ENCODE measurements around the gene BCL2A1. TPM values are rescaled to one million over a fixed set of nuclear protein-coding genes. Genes with fewer than 3 reads are reported as not detected.

The BCL2A1 gene
- total and polyA plus RNA-seq, 10 of the 15 experiments (the other 5 are each of a cell fraction or from before 2014, with no cell fraction given) = 181 to 570 (median 321) TPM

GRCh38 chr15:79923515-79924169, 47.4 kb downstream of the BCL2A1 start:
- Histone ChIP-seq H3K4me1 (ENCODE audit: control insufficient read depth, insufficient read depth, low read length) (no peaks in the 10 kb centered on the region), H3K9me3 (replicated peaks; ENCODE audit: control insufficient read depth, insufficient read depth, low read length) (peaks cover 22% of the 10 kb centered on the region), H3K79me2 (ENCODE audit: control insufficient read depth, insufficient read depth, low read length) (peaks cover 31% of the 10 kb centered on the region), H2AFZ (ENCODE audit: control insufficient read depth, low read depth, low read length) (peak overlapping the region; percentile 77), H3K36me3 (ENCODE audit: control insufficient read depth in 2 of 2, insufficient read depth in 2 of 2, low read length in 1 of 2) (peaks cover 0 to 4% of the 10 kb centered on the region in 2 experiments; a peak in 2 of 4 replicates), H4K20me1 (ENCODE audit: control insufficient read depth, insufficient read depth) (no peaks in the 10 kb centered on the region), H3K27ac (ENCODE audit: control insufficient read depth, insufficient read depth) (peak overlapping the region; percentile 92), H3K4me2 (ENCODE audit: control insufficient read depth, insufficient read depth) (peak overlapping the region; percentile 77), H3K4me3 (peak overlapping the region; percentile 80), H3K9ac (ENCODE audit: control insufficient read depth, insufficient read depth, low read length) (peak overlapping the region; percentile 86), H3K27me3 (replicated peaks in 1 of 2; ENCODE audit: control insufficient read depth in 2 of 2, insufficient read depth in 2 of 2, low read length in 1 of 2) (no peaks in the 10 kb centered on the region)
- ATAC-seq (peak; percentile 97), FAIRE-seq (peak; percentile 98), DNase-seq (ENCODE audit: low read depth, low spot score) (peak; percentile 94)
- POLR2A ChIA-PET = interaction anchor here (0.6 to 3.9 kb wide), 21 partner anchors 8 to 148 kb away, joined by 3 to 49 read pairs (median 5); partner anchors contain the start of gene BCL2A1
- SMC1A ChIA-PET (ENCODE audit: uncharacterized antibody, unreplicated experiment) = interaction anchor here (0.8 to 4.5 kb wide), 17 partner anchors 9 to 142 kb away, joined by 3 to 54 read pairs (median 7); partner anchors contain the start of genes BCL2A1 and MTHFS
- no TSS peak for BruUV-seq (replicated peaks)
- 1% methylated on average over 62 of the region's 68 CpGs for WGBS (ENCODE audit: insufficient coverage, insufficient replicate concordance, low lambda C conversion rate, missing lambda C conversion rate)
- CTCF ChIA-PET = interaction anchor here (1.0 to 2.7 kb wide), 4 partner anchors 10 to 69 kb away, joined by 3 to 12 read pairs (median 10); no protein-coding TSS in a partner anchor
- in situ Hi-C loops (cut with MboI) (no loop called here), intact Hi-C loops (cut with micrococcal nuclease; ENCODE audit: unreplicated experiment) (loop anchor here (2.0 to 5.0 kb wide), 3 partner anchors 27 to 139 kb away; partner anchors contain the start of genes BCL2A1 and MTHFS)
- RAD21 ChIA-PET (ENCODE audit: unreplicated experiment) = interaction anchor here (0.7 to 3.3 kb wide), 20 partner anchors 11 to 136 kb away, joined by 3 to 52 read pairs (median 4); partner anchors contain the start of gene BCL2A1
- TF ChIP-seq RFX5 (IDR thresholded peaks at IDR 0.05; ENCODE audit: low read depth, low read length) = no peak
- no peak for TF ChIP-seq CEBPZ (IDR thresholded peaks at IDR 0.05; ENCODE audit: low read depth, low read length)
- TF ChIP-seq KLF5 (IDR thresholded peaks at IDR 0.05; ENCODE audit: partially characterized antibody) = no peak
- no peak for TF ChIP-seq SUZ12 (IDR thresholded peaks at IDR 0.05; ENCODE audit: unreplicated experiment)
- TF ChIP-seq RB1 (IDR thresholded peaks at IDR 0.05; ENCODE audit: borderline replicate concordance) = 0 out of 2 replicates have a peak, but pooled peaks have one; percentile 39
- peak; percentile 47 for TF ChIP-seq SP1 (IDR thresholded peaks at IDR 0.05; ENCODE audit: low read depth, low read length)
- no peak for TF ChIP-seq JUNB (IDR thresholded peaks at IDR 0.05)
- TF ChIP-seq LARP7 (IDR thresholded peaks at IDR 0.05) = peak; percentile 5; the same call in 1 of the 2 replicates
- peak; percentile 64 for TF ChIP-seq NBN (IDR thresholded peaks at IDR 0.05)
- TF ChIP-seq SIN3A (IDR thresholded peaks at IDR 0.05; ENCODE audit: low read depth, low read length) = no peak
- TF ChIP-seq ZNF217 (IDR thresholded peaks at IDR 0.05) = no peak
- TF ChIP-seq HDGF (IDR thresholded peaks at IDR 0.05) = peak; percentile 99
- peak; percentile 3; the same call in 1 of the 2 replicates for TF ChIP-seq TCF12 (IDR thresholded peaks at IDR 0.05; ENCODE audit: low read depth, low read length)
- TF ChIP-seq POLR2AphosphoS5 (IDR thresholded peaks at IDR 0.05; ENCODE audit: low read length) = peak; percentile 97
- peak; percentile 30; the same call in 1 of the 2 replicates for TF ChIP-seq HCFC1 (IDR thresholded peaks at IDR 0.05; ENCODE audit: low read length)
- TF ChIP-seq EP300 (IDR thresholded peaks at IDR 0.05; ENCODE audit: borderline replicate concordance in 1 of 2, control insufficient read depth in 1 of 2, low read depth in 2 of 2, low read length in 2 of 2) = no peak
- peak; percentile 3 to 19; a peak in 2 of 4 replicates for TF ChIP-seq IKZF2 (IDR thresholded peaks at IDR 0.05)
- TF ChIP-seq, protein P1, sequence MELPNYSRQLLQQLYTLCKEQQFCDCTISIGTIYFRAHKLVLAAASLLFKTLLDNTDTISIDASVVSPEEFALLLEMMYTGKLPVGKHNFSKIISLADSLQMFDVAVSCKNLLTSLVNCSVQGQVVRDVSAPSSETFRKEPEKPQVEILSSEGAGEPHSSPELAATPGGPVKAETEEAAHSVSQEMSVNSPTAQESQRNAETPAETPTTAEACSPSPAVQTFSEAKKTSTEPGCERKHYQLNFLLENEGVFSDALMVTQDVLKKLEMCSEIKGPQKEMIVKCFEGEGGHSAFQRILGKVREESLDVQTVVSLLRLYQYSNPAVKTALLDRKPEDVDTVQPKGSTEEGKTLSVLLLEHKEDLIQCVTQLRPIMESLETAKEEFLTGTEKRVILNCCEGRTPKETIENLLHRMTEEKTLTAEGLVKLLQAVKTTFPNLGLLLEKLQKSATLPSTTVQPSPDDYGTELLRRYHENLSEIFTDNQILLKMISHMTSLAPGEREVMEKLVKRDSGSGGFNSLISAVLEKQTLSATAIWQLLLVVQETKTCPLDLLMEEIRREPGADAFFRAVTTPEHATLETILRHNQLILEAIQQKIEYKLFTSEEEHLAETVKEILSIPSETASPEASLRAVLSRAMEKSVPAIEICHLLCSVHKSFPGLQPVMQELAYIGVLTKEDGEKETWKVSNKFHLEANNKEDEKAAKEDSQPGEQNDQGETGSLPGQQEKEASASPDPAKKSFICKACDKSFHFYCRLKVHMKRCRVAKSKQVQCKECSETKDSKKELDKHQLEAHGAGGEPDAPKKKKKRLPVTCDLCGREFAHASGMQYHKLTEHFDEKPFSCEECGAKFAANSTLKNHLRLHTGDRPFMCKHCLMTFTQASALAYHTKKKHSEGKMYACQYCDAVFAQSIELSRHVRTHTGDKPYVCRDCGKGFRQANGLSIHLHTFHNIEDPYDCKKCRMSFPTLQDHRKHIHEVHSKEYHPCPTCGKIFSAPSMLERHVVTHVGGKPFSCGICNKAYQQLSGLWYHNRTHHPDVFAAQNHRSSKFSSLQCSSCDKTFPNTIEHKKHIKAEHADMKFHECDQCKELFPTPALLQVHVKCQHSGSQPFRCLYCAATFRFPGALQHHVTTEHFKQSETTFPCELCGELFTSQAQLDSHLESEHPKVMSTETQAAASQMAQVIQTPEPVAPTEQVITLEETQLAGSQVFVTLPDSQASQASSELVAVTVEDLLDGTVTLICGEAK (IDR thresholded peaks at IDR 0.05; ENCODE audit: borderline replicate concordance) = peak; percentile 58; the same call in 1 of the 2 replicates

Data from GM12878 (cell line).